Endothelial cell of umbilical vein (primary cell): Measurements from ENCODE around the gene AQP12B.

Experiments used
- EZH2 ChIP-seq: IDR thresholded peaks from 2 replicates; pipeline ENCODE4 v1.6.1; 2012; ENCODE audit warnings: borderline replicate concordance, low read depth, mild to moderate bottlenecking, moderate library complexity, low read length, inconsistent platforms; ENCODE audit not compliant: severe bottlenecking
- JUN ChIP-seq: IDR thresholded peaks from 2 replicates; pipeline ENCODE4 v1.6.1; 2011; ENCODE audit warnings: borderline replicate concordance, low read depth; ENCODE audit not compliant: insufficient read length, insufficient read depth
- MYC ChIP-seq: IDR thresholded peaks from one replicate; pipeline ENCODE4 v1.6.1; 2011; ENCODE audit warnings: mild to moderate bottlenecking, low read depth, low read length
- POLR2A ChIP-seq: IDR thresholded peaks from 2 replicates; pipeline ENCODE4 v1.6.1; 2012; ENCODE audit warnings: low read depth, mild to moderate bottlenecking, control low read depth, low read length
- POLR2AphosphoS5 ChIP-seq: IDR thresholded peaks from 2 replicates; pipeline ENCODE4 v1.6.1; 2012; ENCODE audit warnings: low read depth, mild to moderate bottlenecking, control low read depth, low read length, moderate library complexity; ENCODE audit not compliant: insufficient read depth
- TF ChIP-seq, protein P1 (sequence below), 2 donors: IDR thresholded peaks; 1 replicate in 1 of 2; 2 replicates in 1 of 2; pipeline ENCODE4 v1.5.1; 2011; ENCODE audit warnings: low read length in 2 of 2, mild to moderate bottlenecking in 2 of 2, moderate library complexity in 2 of 2, control low read depth in 1 of 2, inconsistent platforms in 1 of 2, low read depth in 1 of 2; ENCODE audit not compliant: insufficient read depth in 1 of 2; ENCODE audit errors: extremely low read depth in 1 of 2
- TF ChIP-seq, protein P2 (sequence below): IDR thresholded peaks from 2 replicates; pipeline ENCODE4 v1.6.1; 2011; ENCODE audit not compliant: insufficient read depth, insufficient read length

- TF ChIP-seq POLR2A: no peak
- TF ChIP-seq, protein P1, sequence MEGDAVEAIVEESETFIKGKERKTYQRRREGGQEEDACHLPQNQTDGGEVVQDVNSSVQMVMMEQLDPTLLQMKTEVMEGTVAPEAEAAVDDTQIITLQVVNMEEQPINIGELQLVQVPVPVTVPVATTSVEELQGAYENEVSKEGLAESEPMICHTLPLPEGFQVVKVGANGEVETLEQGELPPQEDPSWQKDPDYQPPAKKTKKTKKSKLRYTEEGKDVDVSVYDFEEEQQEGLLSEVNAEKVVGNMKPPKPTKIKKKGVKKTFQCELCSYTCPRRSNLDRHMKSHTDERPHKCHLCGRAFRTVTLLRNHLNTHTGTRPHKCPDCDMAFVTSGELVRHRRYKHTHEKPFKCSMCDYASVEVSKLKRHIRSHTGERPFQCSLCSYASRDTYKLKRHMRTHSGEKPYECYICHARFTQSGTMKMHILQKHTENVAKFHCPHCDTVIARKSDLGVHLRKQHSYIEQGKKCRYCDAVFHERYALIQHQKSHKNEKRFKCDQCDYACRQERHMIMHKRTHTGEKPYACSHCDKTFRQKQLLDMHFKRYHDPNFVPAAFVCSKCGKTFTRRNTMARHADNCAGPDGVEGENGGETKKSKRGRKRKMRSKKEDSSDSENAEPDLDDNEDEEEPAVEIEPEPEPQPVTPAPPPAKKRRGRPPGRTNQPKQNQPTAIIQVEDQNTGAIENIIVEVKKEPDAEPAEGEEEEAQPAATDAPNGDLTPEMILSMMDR (IDR thresholded peaks at IDR 0.05; ENCODE audit: extremely low read depth in 1 of 2, insufficient read depth in 1 of 2, low read depth in 1 of 2, low read length in 2 of 2): no peak
- TF ChIP-seq JUN: no peak
- TF ChIP-seq POLR2AphosphoS5: no peak
- no peak for TF ChIP-seq EZH2
- TF ChIP-seq, protein P2, sequence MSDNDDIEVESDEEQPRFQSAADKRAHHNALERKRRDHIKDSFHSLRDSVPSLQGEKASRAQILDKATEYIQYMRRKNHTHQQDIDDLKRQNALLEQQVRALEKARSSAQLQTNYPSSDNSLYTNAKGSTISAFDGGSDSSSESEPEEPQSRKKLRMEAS: no peak
- no peak for TF ChIP-seq MYC
Observed at GRCh38 chr2:240722376-240722775, 39.7 kb upstream of the AQP12B start.
